ENCODE measurements around the gene TES. TPM values are rescaled to one million over a fixed set of nuclear protein-coding genes. Genes with fewer than 3 reads are reported as not detected.

The TES gene
- total and polyA plus RNA-seq, 4 donors, result 51.9 to 105 (median 78.0) TPM

GRCh38 chr7:116176226-116176625 lies 34.1 kb upstream of the TES start:
- no peak for ATAC-seq (ENCODE audit: insufficient read depth, low FRiP score)
- H3K27ac ChIP-seq (ENCODE audit: low read depth in 1 of 2, low read length in 1 of 2), result no peak overlapping the region
- no peak for TF ChIP-seq CTCF (IDR thresholded peaks at IDR 0.05; ENCODE audit: control extremely low read depth, extremely low read depth)
- H3K27me3 ChIP-seq (ENCODE audit: control insufficient read depth in 3 of 3, insufficient read depth in 3 of 3, low read length in 2 of 3), result no peaks in the 10 kb centered on the region
- no peaks in the 10 kb centered on the region for H3K9me3 ChIP-seq (ENCODE audit: control insufficient read depth in 4 of 4, insufficient read depth in 3 of 4, low read length in 3 of 4)
- H3K4me3 ChIP-seq, result no peak overlapping the region
- no peak overlapping the region for H3K9ac ChIP-seq (ENCODE audit: insufficient read depth in 1 of 2, low read length in 2 of 2)
- DNase-seq, result no peak
- 79 to 90% methylated on average over 2 of the region's 2 CpGs for WGBS, 2 donors
- no peaks in the 10 kb centered on the region for H3K36me3 ChIP-seq (ENCODE audit: control insufficient read depth in 4 of 4, insufficient read depth in 4 of 4, low read length in 4 of 4)
- H3K4me1 ChIP-seq (ENCODE audit: control insufficient read depth in 5 of 5, insufficient read depth in 5 of 5, low read length in 5 of 5), result no peaks in the 10 kb centered on the region

- H3K27me3 ChIP-seq (ENCODE audit: control insufficient read depth in 3 of 3, insufficient read depth in 3 of 3, low read length in 2 of 3), result no peaks in the 10 kb centered on the region
- H3K4me1 ChIP-seq (ENCODE audit: control insufficient read depth in 5 of 5, insufficient read depth in 5 of 5, low read length in 5 of 5), result no peaks in the 10 kb centered on the region
- H3K9ac ChIP-seq (ENCODE audit: insufficient read depth in 1 of 2, low read length in 2 of 2), result no peak overlapping the region
- H3K27ac ChIP-seq (ENCODE audit: low read depth in 1 of 2, low read length in 1 of 2), result no peak overlapping the region
- ATAC-seq (ENCODE audit: insufficient read depth, low FRiP score), result no peak
- DNase-seq, result no peak
- no peak for TF ChIP-seq CTCF (IDR thresholded peaks at IDR 0.05; ENCODE audit: control extremely low read depth, extremely low read depth)
- no peak overlapping the region for H3K4me3 ChIP-seq
- no peaks in the 10 kb centered on the region for H3K36me3 ChIP-seq (ENCODE audit: control insufficient read depth in 4 of 4, insufficient read depth in 4 of 4, low read length in 4 of 4)
- WGBS, 2 donors, result 78 to 88% methylated on average over 3 of the region's 3 CpGs
- H3K9me3 ChIP-seq (ENCODE audit: control insufficient read depth in 4 of 4, insufficient read depth in 3 of 4, low read length in 3 of 4), result no peaks in the 10 kb centered on the region
Observed at GRCh38 chr7:116177009-116177408, 33.3 kb upstream of the TES start.

GRCh38 chr7:116180302-116180701 lies 30.0 kb upstream of the TES start:
- WGBS, 2 donors, result 51 to 65% methylated on average over 2 of the region's 2 CpGs
- H3K36me3 ChIP-seq (ENCODE audit: control insufficient read depth in 4 of 4, insufficient read depth in 4 of 4, low read length in 4 of 4), result no peaks in the 10 kb centered on the region
- H3K4me1 ChIP-seq (ENCODE audit: control insufficient read depth in 5 of 5, insufficient read depth in 5 of 5, low read length in 5 of 5), result peaks cover 0 to under 1% (median 0%) of the 10 kb centered on the region in 5 donors
- H3K9ac ChIP-seq (ENCODE audit: insufficient read depth in 1 of 2, low read length in 2 of 2), result no peak overlapping the region
- DNase-seq, result peak in 2 of 3 donors; percentile 72 to 73
- TF ChIP-seq CTCF (IDR thresholded peaks at IDR 0.05; ENCODE audit: control extremely low read depth, extremely low read depth), result peak; percentile 69
- no peak overlapping the region for H3K27ac ChIP-seq (ENCODE audit: low read depth in 1 of 2, low read length in 1 of 2)
- peaks cover 0 to under 1% (median 0%) of the 10 kb centered on the region in 4 donors for H3K9me3 ChIP-seq (ENCODE audit: control insufficient read depth in 4 of 4, insufficient read depth in 3 of 4, low read length in 3 of 4)
- H3K27me3 ChIP-seq (ENCODE audit: control insufficient read depth in 3 of 3, insufficient read depth in 3 of 3, low read length in 2 of 3), result no peaks in the 10 kb centered on the region
- peak; percentile 41 for ATAC-seq (ENCODE audit: insufficient read depth, low FRiP score)
- no peak overlapping the region for H3K4me3 ChIP-seq

- no peak for DNase-seq
- TF ChIP-seq CTCF (IDR thresholded peaks at IDR 0.05; ENCODE audit: control extremely low read depth, extremely low read depth), result no peak
- no peaks in the 10 kb centered on the region for H3K36me3 ChIP-seq (ENCODE audit: control insufficient read depth in 4 of 4, insufficient read depth in 4 of 4, low read length in 4 of 4)
- WGBS, 2 donors, result 92% methylated on average over 26 to 30 of the region's 30 CpGs
- no peaks in the 10 kb centered on the region for H3K27me3 ChIP-seq (ENCODE audit: control insufficient read depth in 3 of 3, insufficient read depth in 3 of 3, low read length in 2 of 3)
- no peak overlapping the region for H3K27ac ChIP-seq (ENCODE audit: low read depth in 1 of 2, low read length in 1 of 2)
- ATAC-seq (ENCODE audit: insufficient read depth, low FRiP score), result no peak
- H3K9ac ChIP-seq (ENCODE audit: insufficient read depth in 1 of 2, low read length in 2 of 2), result no peak overlapping the region
- H3K9me3 ChIP-seq (ENCODE audit: control insufficient read depth in 4 of 4, insufficient read depth in 3 of 4, low read length in 3 of 4), result peaks cover 0 to 2% (median 0%) of the 10 kb centered on the region in 4 donors
- no peak overlapping the region for H3K4me3 ChIP-seq
- peaks cover 0 to 2% (median 0%) of the 10 kb centered on the region in 5 donors for H3K4me1 ChIP-seq (ENCODE audit: control insufficient read depth in 5 of 5, insufficient read depth in 5 of 5, low read length in 5 of 5)
Observed at GRCh38 chr7:116182023-116182422, 28.3 kb upstream of the TES start.

Data from lung (tissue), 12 donors.